B cell (primary cell): Measurements from ENCODE around the gene AP2B1. TPM values are rescaled to one million over a fixed set of nuclear protein-coding genes. Genes with fewer than 3 reads are reported as not detected.
A peak's percentile ranks its signal among the peaks of the same experiment; 100 is the strongest.

Source experiments
- ATAC-seq: fragments of 200-7000 bp; cut with Tn5 transposase; one replicate; pipeline ENCODE4 v1.10.0; 2021; ENCODE audit warnings: low read depth, mild to moderate bottlenecking, moderate number of reproducible peaks, moderate library complexity
- CTCF ChIA-PET: fragments of 350-600 bp; sonication (Branson Sonifier 250); formaldehyde crosslinking; loops from one replicate; lab custom pipeline; 2021; ENCODE audit warnings: antibody characterized with exemption, inconsistent platforms; lab: Charles Lee
- POLR2A ChIA-PET: fragments of 350-600 bp; sonication (Branson Sonifier 250); formaldehyde crosslinking; loops from one replicate; lab custom pipeline; 2021; ENCODE audit warnings: antibody characterized with exemption; lab: Charles Lee
- DNase-seq: peaks from one replicate; pipeline ENCODE4 v3.0.0; 2013
- H2AFZ ChIP-seq: 2 replicates; pipeline ENCODE4 v1.6.1; 2012; ENCODE audit warnings: mild to moderate bottlenecking, low read depth, low read length; ENCODE audit not compliant: insufficient read depth, poor library complexity, severe bottlenecking
- H3K27ac ChIP-seq, 2 donors: 1 replicate in 1 of 2; 2 replicates in 1 of 2; pipeline ENCODE4 v1.5.1; 2012 to 2013; ENCODE audit warnings: low read length in 2 of 2, mild to moderate bottlenecking in 2 of 2, moderate library complexity in 1 of 2
- H3K27me3 ChIP-seq, 4 experiments: fragments of 200-600 bp in 1 of 4; sonication (generic) in 1 of 4; replicated peaks in 1 of 4; 1 replicate in 2 of 4; 2 replicates in 2 of 4; pipeline versions ENCODE4 v1.6.1 to v1.7.0; 2013 to 2016; ENCODE audit warnings: low read length in 3 of 4, mild to moderate bottlenecking in 2 of 4, mixed read lengths in 1 of 4, moderate library complexity in 1 of 4; ENCODE audit not compliant: insufficient read depth in 4 of 4, control insufficient read depth in 3 of 4; ENCODE audit errors: control extremely low read depth in 1 of 4
- H3K36me3 ChIP-seq, 2 experiments: replicated peaks in 1 of 2; 1 replicate in 1 of 2; 2 replicates in 1 of 2; pipeline versions ENCODE4 v1.6.1 to v1.7.1; 2013; ENCODE audit warnings: low read length in 1 of 2; ENCODE audit not compliant: insufficient read depth in 2 of 2, control insufficient read depth in 1 of 2; ENCODE audit errors: control extremely low read depth in 1 of 2, extremely low read depth in 1 of 2
- H3K4me1 ChIP-seq, 2 donors: fragments of 200-600 bp in 1 of 2; sonication (generic) in 1 of 2; 1 replicate in 1 of 2; 2 replicates in 1 of 2; pipeline versions ENCODE4 v1.5.1 to v1.6.1; 2013 to 2017; ENCODE audit warnings: low read length in 2 of 2; ENCODE audit not compliant: control insufficient read depth in 2 of 2, insufficient read depth in 2 of 2
- H3K4me2 ChIP-seq: replicated peaks from 2 replicates; pipeline ENCODE3; 2012; ENCODE audit warnings: mild to moderate bottlenecking, low read depth, low read length; ENCODE audit not compliant: poor library complexity, severe bottlenecking
- H3K4me3 ChIP-seq, 5 experiments: fragments of 200-600 bp in 1 of 5; sonication (generic) in 1 of 5; 1 replicate in 3 of 5; 2 replicates in 2 of 5; pipeline versions ENCODE4 v1.5.1 to v1.7.0; 2011 to 2016; ENCODE audit warnings: low read length in 4 of 5, mild to moderate bottlenecking in 4 of 5, low read depth in 2 of 5, control low read depth in 1 of 5, moderate library complexity in 1 of 5; ENCODE audit not compliant: insufficient read depth in 1 of 5; ENCODE audit errors: control extremely low read depth in 1 of 5, extremely low read depth in 1 of 5
- H3K79me2 ChIP-seq: fragments of 200-600 bp; sonication (generic); one replicate; pipeline ENCODE4 v1.6.0; 2016; ENCODE audit warnings: low read length; ENCODE audit not compliant: control insufficient read depth, insufficient read depth
- H3K9ac ChIP-seq: fragments of 200-600 bp; sonication (generic); 2 replicates; pipeline ENCODE4 v1.6.1; 2017; ENCODE audit warnings: mild to moderate bottlenecking, low read length, moderate library complexity
- H3K9me3 ChIP-seq, 3 donors: one replicate each; pipeline versions ENCODE4 v1.6.1 to v1.7.1; 2013; ENCODE audit warnings: low read length in 2 of 3; ENCODE audit not compliant: control insufficient read depth in 2 of 3, insufficient read depth in 1 of 3; ENCODE audit errors: control extremely low read depth in 1 of 3
- H4K20me1 ChIP-seq: 2 replicates; pipeline ENCODE4 v1.6.0; 2012; ENCODE audit warnings: mild to moderate bottlenecking, low read length; ENCODE audit not compliant: insufficient read depth, control insufficient read depth, poor library complexity, severe bottlenecking
- H3K27ac Mint-ChIP-seq: one replicate; pipeline ENCODE4 v1.8.0; 2021; ENCODE audit warnings: mixed read lengths
- H3K27me3 Mint-ChIP-seq: one replicate; pipeline ENCODE4 v1.8.0; 2021; ENCODE audit warnings: mixed read lengths
- H3K4me1 Mint-ChIP-seq: one replicate; pipeline ENCODE4 v1.8.0; 2021; ENCODE audit warnings: mixed read lengths
- H3K4me3 Mint-ChIP-seq: one replicate; pipeline ENCODE4 v1.8.0; 2021; ENCODE audit warnings: mixed read lengths
- H3K9me3 Mint-ChIP-seq: one replicate; pipeline ENCODE4 v1.8.0; 2022; ENCODE audit warnings: mixed read lengths; ENCODE audit not compliant: insufficient read depth
- EZH2 ChIP-seq: IDR thresholded peaks from 2 replicates; pipeline ENCODE4 v1.6.1; 2012; ENCODE audit warnings: borderline replicate concordance, low read depth, mild to moderate bottlenecking, moderate library complexity, low read length; ENCODE audit not compliant: insufficient read depth, poor library complexity, severe bottlenecking
- WGBS: methylation state at CpG from one replicate; pipeline ENCODE4 v1.1.5; 2013; ENCODE audit warnings: missing lambda C conversion rate; ENCODE audit not compliant: insufficient coverage; 5-methylcytosine and 5-hydroxymethylcytosine counted together
- intact Hi-C: fragments of 100-400 bp; cut with micrococcal nuclease; formaldehyde crosslinking; loops from one replicate; pipeline ENCODE4 v1.10.0; 2022
- polyA plus RNA-seq: library from polyadenylated mRNA; depleted of rRNA; stranded (reverse); fragments of >200 nt; gene quantifications from 2 replicates; pipeline ENCODE4 v1.2.3, GENCODE V29; 2012
- total RNA-seq, 2 donors: library from RNA; stranded (reverse); fragments of 120-200 nt in 1 of 2; gene quantifications; 1 replicate in 1 of 2; 2 replicates in 1 of 2; pipeline versions ENCODE4 v1.2.3 to v1.2.4, GENCODE V29; 2013 to 2022
- TF ChIP-seq, protein P1 (sequence below): fragments of 200-600 bp; IDR thresholded peaks from one replicate; pipeline ENCODE4 v1.8.0; 2022; ENCODE audit warnings: antibody characterized with exemption, mild to moderate bottlenecking

Gene AP2B1
- total and polyA plus RNA-seq, 2 donors (not counting 1 experiment from before 2014, with no cell fraction given) = 33.1 to 123 TPM

GRCh38 chr17:35584061-35584460, 3.1 kb upstream of the AP2B1 start:
- Histone ChIP-seq H3K4me1 (peaks cover 16 to 22% of the 10 kb centered on the region in 2 donors), H3K9ac (no peak overlapping the region), H3K4me3 (no peak overlapping the region), H3K9me3 (no peaks in the 10 kb centered on the region), H3K27ac (no peak overlapping the region), H2AFZ (no peak overlapping the region), H4K20me1 (no peaks in the 10 kb centered on the region), H3K27me3 (no peaks in the 10 kb centered on the region), H3K4me2 (no peak overlapping the region), H3K36me3 (no peaks in the 10 kb centered on the region), H3K79me2 (peaks cover 24% of the 10 kb centered on the region)
- no peak overlapping the region for H3K4me3 Mint-ChIP-seq
- peaks cover 7% of the 10 kb centered on the region for H3K27me3 Mint-ChIP-seq
- peaks cover 3% of the 10 kb centered on the region for H3K9me3 Mint-ChIP-seq
- DNase-seq (no peak), ATAC-seq (no peak)
- no CpG with 5 or more reads among the region's 1 CpG for WGBS
- intact Hi-C loops = no loop called here
- H3K4me1 Mint-ChIP-seq = peaks cover 29% of the 10 kb centered on the region
- POLR2A ChIA-PET = no interaction called here
- H3K27ac Mint-ChIP-seq = no peak overlapping the region
- no peak for TF ChIP-seq EZH2
- TF ChIP-seq, protein P1, sequence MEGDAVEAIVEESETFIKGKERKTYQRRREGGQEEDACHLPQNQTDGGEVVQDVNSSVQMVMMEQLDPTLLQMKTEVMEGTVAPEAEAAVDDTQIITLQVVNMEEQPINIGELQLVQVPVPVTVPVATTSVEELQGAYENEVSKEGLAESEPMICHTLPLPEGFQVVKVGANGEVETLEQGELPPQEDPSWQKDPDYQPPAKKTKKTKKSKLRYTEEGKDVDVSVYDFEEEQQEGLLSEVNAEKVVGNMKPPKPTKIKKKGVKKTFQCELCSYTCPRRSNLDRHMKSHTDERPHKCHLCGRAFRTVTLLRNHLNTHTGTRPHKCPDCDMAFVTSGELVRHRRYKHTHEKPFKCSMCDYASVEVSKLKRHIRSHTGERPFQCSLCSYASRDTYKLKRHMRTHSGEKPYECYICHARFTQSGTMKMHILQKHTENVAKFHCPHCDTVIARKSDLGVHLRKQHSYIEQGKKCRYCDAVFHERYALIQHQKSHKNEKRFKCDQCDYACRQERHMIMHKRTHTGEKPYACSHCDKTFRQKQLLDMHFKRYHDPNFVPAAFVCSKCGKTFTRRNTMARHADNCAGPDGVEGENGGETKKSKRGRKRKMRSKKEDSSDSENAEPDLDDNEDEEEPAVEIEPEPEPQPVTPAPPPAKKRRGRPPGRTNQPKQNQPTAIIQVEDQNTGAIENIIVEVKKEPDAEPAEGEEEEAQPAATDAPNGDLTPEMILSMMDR = no peak
- CTCF ChIA-PET = no interaction called here

DNA sequence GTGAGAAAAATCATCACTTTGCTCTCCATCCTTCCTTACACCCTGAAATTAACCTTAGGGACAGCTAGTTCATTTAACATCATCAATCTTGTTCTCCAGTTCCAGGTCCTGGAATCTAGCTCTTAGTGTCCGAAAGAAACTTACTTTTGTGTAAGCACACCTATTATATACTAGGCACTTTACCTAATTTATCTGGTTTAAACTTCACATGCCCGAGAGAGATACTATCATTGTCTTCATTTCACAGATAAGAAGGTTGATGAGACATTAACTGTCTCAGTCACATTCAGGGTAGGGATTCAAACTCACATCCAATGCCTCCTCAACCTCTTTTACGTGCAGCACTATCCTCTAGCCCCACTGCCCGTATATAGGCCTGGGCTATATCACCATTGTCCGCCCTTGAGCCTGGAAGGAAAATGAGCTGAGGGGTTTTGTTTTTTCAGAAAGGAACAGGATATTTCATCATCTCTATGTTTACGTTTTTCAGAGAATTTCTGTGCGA, 501 bp upstream of the AP2B1 start:
- intact Hi-C loops = loop anchor here (1.0 to 5.0 kb wide), 7 partner anchors 8 to 606 kb away; partner anchors contain the start of genes LIG3, PEX12 and TAF15
- peak overlapping the region; percentile 59 to 100 (median 90) for H3K4me3 ChIP-seq
- ATAC-seq = no peak
- peak overlapping the region; percentile 78 for H3K4me2 ChIP-seq
- peaks cover 11 to 19% of the 10 kb centered on the region in 2 donors for H3K4me1 ChIP-seq
- H3K9ac ChIP-seq = peak overlapping the region; percentile 87
- H2AFZ ChIP-seq = peak overlapping the region; percentile 91
- peak overlapping the region; percentile 92 for H3K4me3 Mint-ChIP-seq
- peaks cover 32% of the 10 kb centered on the region for H3K4me1 Mint-ChIP-seq
- TF ChIP-seq, protein P1 = no peak
- TF ChIP-seq EZH2 = no peak
- peak overlapping the region; percentile 95 for H3K27ac Mint-ChIP-seq
- H4K20me1 ChIP-seq = no peaks in the 10 kb centered on the region
- H3K79me2 ChIP-seq = peaks cover 50% of the 10 kb centered on the region
- H3K9me3 ChIP-seq = no peaks in the 10 kb centered on the region
- peaks cover 7% of the 10 kb centered on the region for H3K27me3 Mint-ChIP-seq
- CTCF ChIA-PET = interaction anchor here (0.9 to 3.2 kb wide), 2 partner anchors 9 to 47 kb away, joined by 3 to 25 read pairs; partner anchors contain the start of gene PEX12
- no peaks in the 10 kb centered on the region for H3K27me3 ChIP-seq
- POLR2A ChIA-PET = interaction anchor here (0.6 to 1.5 kb wide), 2 partner anchors 8 to 15 kb away, joined by 5 to 27 read pairs; partner anchors contain the start of gene PEX12
- H3K9me3 Mint-ChIP-seq = peaks cover 3% of the 10 kb centered on the region
- no peak for DNase-seq
- peak overlapping the region; percentile 83 to 89 for H3K27ac ChIP-seq
- H3K36me3 ChIP-seq = no peaks in the 10 kb centered on the region
- 33% methylated on average over 3 of the region's 7 CpGs for WGBS
